HG02642 (cell line): Measurements from ENCODE around the gene GAS6.

ENCODE experiments used
- ATAC-seq: cut with Tn5 transposase; IDR thresholded peaks from one replicate; pipeline ENCODE4 v1.9.1; 2021; ENCODE audit warnings: mild to moderate bottlenecking; ENCODE audit not compliant: unreplicated experiment, poor library complexity

The GAS6 gene

GRCh38 chr13:113854238-113855011, 9.5 kb downstream of the GAS6 start:
- no peak for ATAC-seq

DNA sequence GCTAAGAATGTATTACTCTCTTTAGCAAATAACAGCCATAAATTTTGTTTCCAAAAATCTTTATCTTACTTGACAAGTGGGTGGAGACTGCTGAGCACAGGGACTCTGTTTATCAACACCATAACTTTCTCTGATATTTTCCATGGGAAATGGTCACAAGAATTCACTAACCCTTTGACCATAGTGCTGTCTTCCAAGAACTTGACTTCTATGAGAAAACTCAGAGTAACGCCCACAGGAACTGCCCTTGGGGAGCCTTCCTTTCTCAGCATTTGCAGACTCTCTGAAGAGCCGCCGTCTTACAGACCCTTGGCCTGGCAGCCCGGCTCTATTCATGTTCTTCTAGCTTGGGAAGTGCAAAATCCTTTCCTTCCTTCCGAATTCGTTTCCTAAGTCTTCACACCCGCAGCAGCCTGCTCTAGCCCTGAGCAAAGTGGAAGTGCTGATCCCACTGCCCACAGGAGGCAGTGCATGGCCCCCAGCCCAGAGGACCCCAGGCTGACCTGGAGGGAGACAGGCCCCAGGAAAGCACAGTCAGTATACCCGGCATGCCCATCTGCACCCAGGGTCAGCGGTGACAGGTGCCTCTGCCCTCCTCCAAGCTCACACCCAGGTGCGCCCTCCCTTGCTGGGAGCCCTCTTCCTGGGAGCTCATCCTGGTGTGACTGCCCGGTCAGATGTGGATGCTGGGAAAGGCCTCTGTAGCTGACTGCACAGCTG, 10.2 kb downstream of the GAS6 start:
- no peak for ATAC-seq

- ATAC-seq: no peak
Measured at GRCh38 chr13:113852536-113853517, 11.0 kb downstream of the GAS6 start.

GRCh38 chr13:113851826-113852535, 11.9 kb downstream of the GAS6 start:
- no peak for ATAC-seq

DNA sequence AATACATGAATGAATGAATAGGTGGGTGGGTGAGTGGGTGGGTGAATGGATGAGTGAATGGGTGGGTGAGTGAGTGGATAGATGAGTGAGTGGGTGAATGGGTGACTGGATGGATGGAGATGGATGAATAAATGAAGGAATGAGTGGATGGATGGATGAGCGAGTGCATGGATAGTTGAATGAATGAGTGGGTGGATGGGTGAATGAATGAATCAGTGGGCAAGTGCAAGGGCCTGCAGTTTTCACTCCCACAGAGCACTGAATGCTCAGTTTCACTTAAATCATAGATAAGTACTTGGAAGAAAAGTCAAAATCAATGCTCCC, 12.4 kb downstream of the GAS6 start:
- no peak for ATAC-seq

DNA sequence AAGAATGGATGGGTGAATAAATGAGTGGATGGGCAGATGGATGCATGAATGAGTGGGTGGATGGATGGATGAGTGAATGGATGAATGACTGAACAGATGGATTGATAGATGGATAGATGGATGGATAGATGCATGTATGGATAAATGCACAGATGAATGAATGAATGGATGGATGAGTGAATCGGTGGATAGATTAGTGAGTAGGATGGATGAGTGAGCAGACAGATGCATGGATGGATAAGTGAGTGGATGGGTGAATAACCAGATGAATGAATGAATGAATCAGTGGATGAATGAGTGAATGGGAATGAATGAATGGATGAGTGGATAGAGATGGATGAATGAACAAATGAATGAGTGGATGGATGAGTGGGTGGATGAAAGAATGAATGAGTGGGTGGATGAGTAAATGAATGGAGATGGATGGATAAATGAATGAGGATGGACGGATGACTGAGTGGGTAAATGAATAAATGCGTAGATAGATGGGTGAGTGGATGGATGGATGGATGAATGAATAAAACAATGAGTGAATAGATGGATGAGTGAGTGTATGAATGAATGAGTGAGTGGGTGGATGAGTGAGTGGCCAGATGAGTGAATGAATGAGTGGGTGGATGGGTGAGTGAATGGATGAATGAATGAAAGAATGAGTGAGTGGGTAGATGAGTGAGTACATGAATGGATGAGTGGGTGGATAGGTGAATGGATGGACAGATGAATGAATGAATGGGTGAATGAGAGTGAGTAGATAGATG, 13.0 kb downstream of the GAS6 start:
- ATAC-seq: no peak

- ATAC-seq: no peak
Measured at GRCh38 chr13:113849981-113850721, 13.7 kb downstream of the GAS6 start.

GRCh38 chr13:113849546-113849945, 14.3 kb downstream of the GAS6 start:
- ATAC-seq: no peak

DNA sequence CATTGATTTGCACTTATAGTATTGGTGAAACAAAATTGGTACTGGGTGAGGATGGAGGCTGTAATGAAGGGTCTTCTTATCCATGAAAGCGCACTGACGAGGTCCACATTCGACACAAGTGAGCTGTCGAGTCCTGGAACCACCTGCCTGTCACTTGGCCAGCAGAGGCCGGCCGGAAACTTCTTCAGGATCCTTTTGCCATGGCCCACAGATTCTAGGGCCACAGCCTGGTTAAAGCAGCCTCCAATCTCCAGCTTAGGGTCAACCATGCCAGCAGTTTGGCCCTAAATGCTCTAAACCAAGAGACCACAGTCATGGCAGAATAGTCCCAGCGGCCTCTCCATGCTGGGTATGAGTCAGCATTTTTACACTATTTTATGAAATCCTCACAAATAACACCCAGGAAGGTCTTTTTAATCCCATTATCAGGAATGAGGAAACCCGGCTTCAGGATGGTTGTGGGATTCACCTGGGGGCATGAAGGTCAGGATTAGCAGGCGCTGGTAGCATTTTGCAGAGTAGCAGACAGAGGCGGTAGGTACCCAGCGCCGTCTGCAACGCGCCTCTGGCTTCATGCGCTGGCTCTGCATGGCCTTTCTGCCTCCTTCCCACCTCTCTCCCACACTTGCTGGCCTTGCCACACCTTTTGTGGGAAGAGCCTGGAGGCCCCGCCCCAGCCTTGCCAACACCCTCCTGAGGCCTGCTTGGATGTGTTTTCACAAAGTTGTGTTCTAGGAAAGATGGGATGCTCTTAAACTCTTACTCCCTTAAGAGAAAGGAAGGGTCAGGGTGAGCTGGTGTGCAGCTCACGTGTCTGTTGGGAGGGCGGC, 15.2 kb downstream of the GAS6 start:
- no peak for ATAC-seq

- ATAC-seq: no peak
Measured at GRCh38 chr13:113848020-113848419, 15.9 kb downstream of the GAS6 start.

DNA sequence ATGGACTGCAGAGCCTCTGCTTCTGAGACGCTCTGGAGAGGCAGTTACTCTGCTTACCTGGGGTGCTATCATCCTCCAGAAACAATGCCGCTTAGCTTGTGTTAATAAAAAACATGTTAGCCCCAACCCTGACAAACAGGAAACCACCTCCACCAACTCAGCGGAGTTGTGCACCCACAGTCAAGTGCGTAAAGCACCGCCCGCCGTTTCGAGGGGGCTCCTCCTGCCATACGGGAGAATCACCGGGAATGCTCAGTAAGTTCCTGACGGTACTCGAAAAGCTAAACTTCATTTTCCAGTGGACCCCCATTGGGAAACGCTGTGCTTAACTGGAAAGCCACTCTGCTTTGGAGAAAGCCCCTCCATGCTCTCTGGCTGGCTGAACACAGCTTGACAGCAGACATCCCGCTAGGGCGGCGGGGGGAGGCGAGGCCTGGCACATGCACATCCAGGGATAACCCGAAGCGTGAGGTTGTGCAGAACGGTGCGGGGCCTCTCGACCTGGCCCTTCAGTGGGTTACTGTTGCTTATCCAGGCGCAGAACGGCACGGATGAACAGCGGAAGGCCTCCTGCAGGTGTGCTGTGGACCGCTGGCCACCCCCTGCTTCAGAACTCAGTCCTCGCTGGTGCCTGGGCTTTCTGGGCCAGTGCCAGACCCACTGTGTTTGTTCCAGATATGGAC, 17.1 kb downstream of the GAS6 start:
- ATAC-seq: no peak

- no peak for ATAC-seq
Measured at GRCh38 chr13:113845723-113846635, 17.9 kb downstream of the GAS6 start.

GRCh38 chr13:113845055-113845454, 18.8 kb downstream of the GAS6 start:
- ATAC-seq: no peak

- ATAC-seq: no peak
Measured at GRCh38 chr13:113843864-113844556, 19.9 kb downstream of the GAS6 start.

DNA sequence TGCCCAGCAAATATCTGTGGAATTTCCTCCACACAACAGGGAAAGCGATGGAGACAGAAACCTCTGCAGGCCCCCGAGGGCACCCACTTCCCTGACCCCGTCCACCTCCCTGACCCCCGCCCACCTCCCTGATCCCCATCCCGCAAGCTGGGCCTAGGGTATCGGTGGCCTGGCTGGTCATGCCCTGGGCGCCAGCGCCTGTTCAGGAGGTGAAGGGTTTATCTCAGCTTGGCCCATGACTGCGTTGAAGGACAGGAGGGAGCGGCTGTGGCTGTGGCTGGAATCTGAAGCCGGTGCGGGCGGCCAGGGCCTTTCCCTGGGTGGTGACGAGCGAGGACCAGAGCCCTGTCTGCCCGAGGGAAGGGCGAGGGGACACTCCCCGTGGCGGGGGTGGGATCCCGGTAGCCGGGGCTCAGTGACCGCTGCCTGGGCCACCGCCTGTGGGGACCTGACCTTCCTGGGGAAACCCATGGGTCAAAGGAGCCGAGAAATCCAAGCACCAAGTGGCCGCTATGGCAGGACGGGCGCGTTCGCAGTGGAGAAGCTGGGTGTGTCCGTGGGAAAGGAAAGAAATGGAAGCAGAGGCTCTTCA, 20.7 kb downstream of the GAS6 start:
- ATAC-seq: no peak
